GM08714 (cell line): ENCODE results near the gene DYNLRB2.

ENCODE experiments used
- H3K4me3 ChIP-seq: fragments of 200-500 bp; sonication (Bioruptor generic); 2 replicates; pipeline ENCODE4 v1.5.1; 2014; ENCODE audit warnings: mild to moderate bottlenecking, low read length, inconsistent platforms
- ZNF274 ChIP-seq: IDR thresholded peaks from 2 replicates; pipeline ENCODE4 v1.6.1; 2012; ENCODE audit warnings: mild to moderate bottlenecking, low read depth, low read length

The DYNLRB2 gene

DNA sequence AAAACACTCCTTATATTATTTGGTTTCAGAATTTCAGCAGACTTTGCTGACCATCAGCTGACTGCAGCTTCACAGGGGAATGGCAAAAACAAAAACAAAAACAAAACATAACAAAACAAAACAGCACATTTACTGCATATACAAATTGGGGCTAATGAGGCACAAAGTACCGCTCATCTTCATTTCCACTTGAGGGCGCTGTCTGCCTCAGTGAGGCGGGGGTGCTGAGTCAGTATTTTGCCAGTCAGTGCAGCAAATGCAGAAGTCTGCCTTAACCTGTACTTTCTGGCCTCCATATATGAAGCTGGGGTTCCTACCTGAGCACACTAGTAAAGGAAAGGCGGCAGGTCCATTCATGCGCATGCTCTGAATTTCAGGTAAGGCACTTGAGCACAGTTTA, 13.5 kb upstream of the DYNLRB2 start:
- TF ChIP-seq ZNF274: no peak
- no peak overlapping the region for H3K4me3 ChIP-seq

GRCh38 chr16:80530479-80530878, 10.3 kb upstream of the DYNLRB2 start:
- H3K4me3 ChIP-seq: no peak overlapping the region
- no peak for TF ChIP-seq ZNF274

- H3K4me3 ChIP-seq: no peak overlapping the region
- TF ChIP-seq ZNF274: no peak
Measured at GRCh38 chr16:80536238-80536637, 4.6 kb upstream of the DYNLRB2 start.

GRCh38 chr16:80541306-80541694, 507 bp downstream of the DYNLRB2 start:
- TF ChIP-seq ZNF274: no peak
- peak overlapping the region; percentile 64; the same call in 1 of the 2 replicates for H3K4me3 ChIP-seq

- no peak overlapping the region for H3K4me3 ChIP-seq
- TF ChIP-seq ZNF274: no peak
Measured at GRCh38 chr16:80543162-80543561, 2.4 kb downstream of the DYNLRB2 start.

GRCh38 chr16:80544326-80544725, 3.5 kb downstream of the DYNLRB2 start:
- TF ChIP-seq ZNF274: no peak
- H3K4me3 ChIP-seq: no peak overlapping the region

GRCh38 chr16:80546249-80546648, 5.5 kb downstream of the DYNLRB2 start:
- TF ChIP-seq ZNF274: no peak
- no peak overlapping the region for H3K4me3 ChIP-seq

DNA sequence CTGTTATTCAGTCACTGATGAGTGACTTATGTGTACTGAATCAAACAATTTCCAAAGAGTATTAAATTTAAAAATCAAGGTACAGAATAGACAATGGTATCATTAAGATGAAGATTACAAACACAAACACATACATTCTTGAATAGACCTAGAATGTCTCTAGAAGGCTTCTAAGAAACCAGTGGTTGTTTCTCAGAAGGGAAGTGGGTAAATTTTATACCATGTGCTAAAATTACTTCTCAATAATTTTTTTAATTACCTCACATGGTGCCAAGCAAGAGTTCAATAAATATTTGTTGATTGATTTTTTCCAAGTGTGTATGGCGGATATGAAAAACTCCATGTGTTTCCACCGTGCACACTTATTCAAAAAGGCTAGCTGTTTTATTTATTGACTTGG, 6.4 kb downstream of the DYNLRB2 start:
- TF ChIP-seq ZNF274: no peak

GRCh38 chr16:80552277-80552676, 11.5 kb downstream of the DYNLRB2 start:
- H3K4me3 ChIP-seq: no peak overlapping the region
- TF ChIP-seq ZNF274: no peak

More for the DNA sequence above, 6.4 kb downstream of the DYNLRB2 start:
- H3K4me3 ChIP-seq: no peak overlapping the region

GRCh38 chr16:80554033-80554432, 13.2 kb downstream of the DYNLRB2 start:
- TF ChIP-seq ZNF274: no peak
- H3K4me3 ChIP-seq: no peak overlapping the region

GRCh38 chr16:80556481-80556880, 15.7 kb downstream of the DYNLRB2 start:
- TF ChIP-seq ZNF274: no peak
- no peak overlapping the region for H3K4me3 ChIP-seq

GRCh38 chr16:80557037-80557436, 16.2 kb downstream of the DYNLRB2 start:
- H3K4me3 ChIP-seq: no peak overlapping the region
- no peak for TF ChIP-seq ZNF274

- TF ChIP-seq ZNF274: no peak
- no peak overlapping the region for H3K4me3 ChIP-seq
Measured at GRCh38 chr16:80559369-80559768, 18.6 kb downstream of the DYNLRB2 start.

GRCh38 chr16:80563066-80563465, 22.3 kb downstream of the DYNLRB2 start:
- no peak overlapping the region for H3K4me3 ChIP-seq
- TF ChIP-seq ZNF274: no peak

- H3K4me3 ChIP-seq: no peak overlapping the region
- no peak for TF ChIP-seq ZNF274
Measured at GRCh38 chr16:80564394-80564793, 23.6 kb downstream of the DYNLRB2 start.

DNA sequence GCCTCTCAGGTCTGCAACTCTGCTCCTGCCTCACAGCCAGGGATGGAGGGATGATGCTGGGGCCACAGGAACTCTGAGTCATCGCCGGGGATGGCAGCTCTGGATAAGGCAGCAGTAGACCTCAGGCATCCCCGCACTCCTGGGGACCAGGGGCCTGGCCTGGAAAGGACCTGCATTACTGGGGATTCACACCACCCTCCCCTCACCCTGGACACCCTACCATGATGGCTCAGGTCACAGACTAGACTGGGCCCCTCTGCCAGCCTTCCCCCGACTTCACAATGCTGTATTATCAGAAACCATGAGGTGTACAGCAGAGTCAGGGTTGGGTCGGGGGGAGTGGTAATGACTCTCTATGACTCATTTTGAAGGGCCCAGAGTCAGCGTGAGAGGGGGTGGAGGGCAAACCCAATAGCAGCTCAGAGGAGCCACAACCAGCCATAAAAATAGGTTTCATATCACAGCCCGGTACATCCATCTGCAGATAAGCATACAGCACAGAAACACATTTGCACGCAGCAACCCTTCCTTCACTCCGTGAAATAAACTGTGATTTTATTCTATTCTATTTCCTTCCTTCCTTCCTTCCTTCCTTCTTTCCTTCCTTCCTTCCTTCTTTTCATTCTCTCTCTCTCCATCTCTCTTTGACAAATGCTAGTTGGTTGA, 28.8 kb downstream of the DYNLRB2 start:
- H3K4me3 ChIP-seq: no peak overlapping the region
- no peak for TF ChIP-seq ZNF274
